GM18870 (cell line): ENCODE measurements around the gene UBE3C.

ENCODE experiments used
- ATAC-seq: cut with Tn5 transposase; IDR thresholded peaks from one replicate; pipeline ENCODE4 v1.9.1; 2021; ENCODE audit warnings: moderate library complexity; ENCODE audit not compliant: unreplicated experiment

UBE3C gene

DNA sequence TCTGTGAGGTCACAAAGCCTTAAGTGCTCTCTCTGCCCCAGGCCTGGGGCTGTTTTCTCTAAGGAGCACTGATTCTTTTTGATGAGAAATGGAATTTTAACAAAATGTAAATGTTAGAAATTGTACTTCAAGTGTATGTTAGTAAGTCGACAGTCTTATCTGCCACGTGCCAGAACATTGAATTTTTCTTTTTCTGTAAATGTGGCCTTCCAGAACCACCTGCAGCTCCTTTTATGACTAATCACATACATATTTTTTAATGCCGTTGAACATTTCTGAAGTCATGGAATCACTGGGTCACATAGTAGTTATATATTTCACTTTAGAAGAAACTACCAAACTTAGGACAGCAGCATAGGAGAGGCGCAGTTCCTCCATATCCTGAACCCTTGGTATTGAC is 38.0 kb downstream of the UBE3C start:
- ATAC-seq: no peak

DNA sequence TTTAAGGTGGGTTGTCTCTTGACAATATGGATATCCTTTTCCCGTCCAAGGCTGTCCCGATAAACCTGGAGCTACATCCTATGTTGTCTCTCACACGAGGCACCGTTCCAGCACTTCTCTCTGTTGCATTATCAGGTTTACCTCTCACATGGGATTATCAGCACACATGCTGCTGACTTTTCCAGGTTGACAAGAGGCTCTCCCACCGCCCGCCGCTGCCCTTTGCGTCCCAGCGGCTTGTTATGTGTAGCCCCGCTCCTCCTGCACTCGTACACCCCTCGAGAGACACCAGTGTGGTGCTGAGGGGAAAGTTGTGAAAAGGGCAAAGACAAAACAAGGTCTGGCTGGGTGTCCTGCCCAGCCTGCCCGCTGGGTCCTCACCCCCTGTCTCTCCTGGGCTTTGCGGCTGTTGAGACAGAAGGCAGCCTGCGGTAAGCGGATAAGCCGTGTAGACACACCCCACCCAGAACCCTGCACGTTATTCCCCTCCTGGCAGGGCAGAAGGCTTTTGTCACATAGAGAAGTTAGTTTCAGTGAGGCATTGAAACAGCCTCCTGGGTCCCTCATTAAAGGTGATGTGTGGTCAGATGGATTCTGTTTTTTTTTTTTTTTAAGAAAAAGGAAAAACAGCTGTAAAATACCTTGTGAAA is 38.7 kb downstream of the UBE3C start:
- no peak for ATAC-seq

DNA sequence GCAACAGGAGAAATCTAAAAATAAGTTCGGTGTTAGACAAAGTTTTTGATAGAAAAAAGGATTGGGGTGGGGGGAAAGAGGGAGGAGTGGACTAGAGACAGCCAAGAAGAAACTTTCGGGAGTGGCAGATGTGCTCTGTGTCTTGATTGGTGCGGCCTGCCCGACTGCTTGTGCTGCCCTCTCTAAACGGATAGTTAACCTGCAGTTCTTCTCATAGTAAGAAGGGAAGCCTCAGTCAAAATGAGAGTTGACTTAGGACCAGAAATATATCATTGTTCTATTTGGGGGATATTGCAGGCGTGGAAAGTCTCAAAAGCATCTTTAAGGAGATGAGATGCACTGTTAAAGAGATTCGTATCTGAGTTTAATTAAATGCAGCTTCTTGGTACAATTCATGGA is 39.3 kb downstream of the UBE3C start:
- ATAC-seq: no peak

DNA sequence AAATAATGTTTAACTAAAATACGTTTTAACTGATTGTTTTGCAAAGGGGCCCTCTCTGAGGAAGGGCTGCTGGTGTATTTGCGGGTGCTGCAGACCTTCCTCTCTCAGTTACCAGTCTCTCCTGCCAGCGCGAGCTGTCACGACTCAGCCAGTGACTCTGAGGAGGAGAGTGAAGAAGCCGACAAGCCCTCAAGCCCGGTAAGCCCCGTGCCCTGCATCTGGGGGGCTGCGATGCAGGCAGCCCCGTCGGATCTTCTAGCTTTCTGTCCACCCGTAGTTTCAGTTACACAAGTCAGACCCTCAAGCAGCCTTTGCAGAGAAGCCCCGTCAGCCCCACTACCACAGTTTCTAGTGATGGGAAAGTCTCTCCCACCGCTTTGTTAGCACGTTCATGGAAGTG is 45.1 kb downstream of the UBE3C start:
- ATAC-seq: no peak

DNA sequence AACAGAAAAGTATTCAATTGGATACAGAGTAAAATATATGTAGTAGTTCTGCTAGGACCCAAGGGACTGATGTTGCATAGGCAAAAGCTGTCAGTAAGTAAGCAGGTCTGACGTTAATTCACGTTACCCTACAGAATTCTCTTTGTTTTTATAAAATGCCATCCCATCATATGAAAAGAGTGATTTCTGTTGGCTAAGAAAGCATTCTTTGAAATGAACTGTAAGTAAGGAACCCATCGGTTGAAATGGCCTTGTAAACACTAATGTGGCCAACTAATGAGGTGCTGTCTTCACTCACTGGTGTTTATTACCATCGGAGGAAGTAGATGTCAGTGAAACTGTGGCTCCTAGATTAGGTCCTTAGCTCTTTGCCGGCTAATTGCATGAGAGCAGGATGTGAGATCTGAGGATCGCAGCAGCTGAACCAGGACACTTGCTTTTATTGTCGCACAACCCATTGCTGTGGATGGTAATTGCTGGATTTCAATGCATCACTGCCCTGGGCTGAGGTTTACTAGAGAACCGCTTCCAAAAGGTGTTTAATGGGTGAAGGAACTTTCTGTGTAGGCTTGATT is 49.5 kb downstream of the UBE3C start:
- ATAC-seq: no peak

GRCh38 chr7:157189405-157189804 is 50.7 kb downstream of the UBE3C start:
- no peak for ATAC-seq

DNA sequence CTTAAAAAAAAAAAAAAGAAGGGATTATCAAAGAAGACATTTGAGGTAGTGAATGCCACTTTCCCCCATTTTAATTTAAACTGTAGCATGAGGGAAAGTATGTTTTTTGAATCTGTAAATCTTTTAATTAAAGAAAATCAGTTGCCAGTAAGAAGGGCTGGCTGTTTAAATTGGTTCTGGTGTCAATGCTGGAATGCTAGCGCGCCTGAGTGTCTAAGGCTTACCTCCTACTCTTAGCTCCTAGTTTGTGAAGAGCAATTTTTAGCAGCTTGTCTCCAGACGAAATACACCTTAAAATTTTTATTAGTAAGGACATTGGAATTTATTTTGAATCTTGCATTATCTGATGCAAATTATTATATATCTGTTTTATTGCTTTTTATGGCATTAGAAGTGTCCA is 54.1 kb downstream of the UBE3C start:
- no peak for ATAC-seq

DNA sequence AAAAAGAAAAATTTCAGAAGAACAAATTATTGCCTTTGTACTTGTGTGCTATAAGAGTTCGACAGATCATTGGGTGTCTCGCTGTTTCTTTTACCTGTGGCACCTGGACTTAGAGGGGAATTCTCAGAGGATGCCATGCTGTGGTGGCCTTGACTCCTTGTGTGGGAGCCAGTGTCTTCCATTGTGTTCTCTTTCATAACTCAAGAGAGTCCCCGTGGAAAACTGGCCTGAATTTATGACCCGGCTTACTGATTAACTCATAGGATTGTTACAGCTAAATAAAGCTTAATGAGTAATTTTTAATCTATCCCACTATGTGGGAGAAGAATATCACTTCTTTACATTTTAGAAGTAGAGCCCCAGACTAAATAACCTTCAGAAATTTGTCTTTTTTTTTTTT is 54.5 kb downstream of the UBE3C start:
- ATAC-seq: no peak

- ATAC-seq: no peak
These were observed 56.2 kb downstream of the UBE3C start for GRCh38 chr7:157194948-157195347.

GRCh38 chr7:157195868-157196267 is 57.1 kb downstream of the UBE3C start:
- no peak for ATAC-seq

DNA sequence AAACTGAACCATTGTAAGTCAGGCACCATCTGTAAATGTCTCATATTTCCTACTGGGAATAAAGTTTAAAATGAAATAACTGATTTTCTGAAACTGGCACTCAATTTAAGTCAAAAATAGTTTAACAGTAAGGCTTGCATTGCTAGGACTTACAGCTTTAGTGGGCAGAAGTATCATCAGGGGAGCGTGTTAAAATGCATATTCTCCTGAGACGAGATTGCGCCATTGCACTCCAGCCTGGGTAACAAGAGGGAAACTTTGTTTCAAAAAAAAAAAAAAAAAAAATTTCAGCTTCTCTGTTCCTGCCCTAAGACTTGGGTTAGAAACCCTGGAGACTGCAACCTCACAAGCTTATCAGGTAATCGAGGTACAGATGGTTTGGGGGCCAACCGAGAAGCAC is 65.4 kb downstream of the UBE3C start:
- ATAC-seq: no peak

GRCh38 chr7:157205438-157205837 is 66.7 kb downstream of the UBE3C start:
- ATAC-seq: no peak

- no peak for ATAC-seq
These were observed 70.1 kb downstream of the UBE3C start for GRCh38 chr7:157208571-157209413.

GRCh38 chr7:157210682-157211081 is 72.0 kb downstream of the UBE3C start:
- ATAC-seq: no peak

- no peak for ATAC-seq
These were observed 73.0 kb downstream of the UBE3C start for GRCh38 chr7:157211690-157212089.

DNA sequence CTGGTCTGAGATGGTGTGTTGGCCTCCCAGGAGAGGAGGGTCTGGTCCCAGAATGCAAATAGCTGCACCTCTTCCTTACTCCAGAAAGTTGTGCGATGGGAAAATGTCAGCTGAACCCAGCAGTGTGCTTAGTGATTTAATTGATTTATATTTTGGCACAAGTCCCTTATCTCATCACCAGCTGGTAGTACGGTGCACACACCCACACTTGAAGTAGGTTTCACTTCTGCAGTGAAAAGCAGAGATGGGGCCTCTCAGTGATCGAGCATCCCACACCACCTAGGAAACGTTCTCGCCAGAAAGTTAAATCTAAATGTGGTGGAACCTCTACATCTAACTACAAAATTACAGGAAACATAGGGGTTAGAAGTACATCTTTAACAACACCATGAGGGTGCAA is 80.4 kb downstream of the UBE3C start:
- ATAC-seq: no peak

- no peak for ATAC-seq
These were observed 82.3 kb downstream of the UBE3C start for GRCh38 chr7:157220916-157221569.

- ATAC-seq: no peak
These were observed 84.0 kb downstream of the UBE3C start for GRCh38 chr7:157222687-157223086.

GRCh38 chr7:157224627-157225026 is 85.9 kb downstream of the UBE3C start:
- ATAC-seq: no peak

- ATAC-seq: no peak
These were observed 90.2 kb downstream of the UBE3C start for GRCh38 chr7:157228864-157229422.

GRCh38 chr7:157233677-157234076 is 95.0 kb downstream of the UBE3C start:
- ATAC-seq: no peak
